Mesendoderm (in vitro differentiated cells): ENCODE data around the gene PPP1R13B. TPM values are rescaled to one million over a fixed set of nuclear protein-coding genes. Genes with fewer than 3 reads are reported as not detected.

Source experiments
- DNase-seq: peaks from one replicate; pipeline ENCODE4 v3.0.0; 2013
- H2AK5ac ChIP-seq: 2 replicates; pipeline ENCODE4 v1.6.1; 2013; ENCODE audit warnings: low read length, inconsistent platforms
- H2BK120ac ChIP-seq: 2 replicates; pipeline ENCODE4 v1.6.1; 2013; ENCODE audit warnings: low read depth, mild to moderate bottlenecking, low read length, moderate library complexity, mixed read lengths
- H2BK15ac ChIP-seq: replicated peaks from 2 replicates; pipeline ENCODE4 v1.6.1; 2013; ENCODE audit warnings: low read depth, mild to moderate bottlenecking, moderate library complexity
- H2BK5ac ChIP-seq: 2 replicates; pipeline ENCODE4 v1.6.1; 2013; ENCODE audit warnings: low read length, inconsistent platforms
- H3K18ac ChIP-seq: 2 replicates; pipeline ENCODE4 v1.6.1; 2013; ENCODE audit warnings: mild to moderate bottlenecking, low read length, mixed read lengths
- H3K23ac ChIP-seq: one replicate; pipeline ENCODE4 v1.6.1; 2013; ENCODE audit warnings: low read length
- H3K27ac ChIP-seq: 2 replicates; pipeline ENCODE4 v1.5.1; 2013; ENCODE audit warnings: low read depth, mild to moderate bottlenecking, inconsistent platforms, low read length, moderate library complexity
- H3K27me3 ChIP-seq: 2 replicates; pipeline ENCODE4 v1.6.1; 2013; ENCODE audit warnings: low read length, control low read depth, mild to moderate bottlenecking, inconsistent platforms; ENCODE audit not compliant: insufficient read depth, poor library complexity
- H3K36me3 ChIP-seq: 2 replicates; pipeline ENCODE4 v1.6.1; 2013; ENCODE audit warnings: low read length, inconsistent platforms; ENCODE audit not compliant: control insufficient read depth, insufficient read depth
- H3K4ac ChIP-seq: one replicate; pipeline ENCODE4 v1.6.1; 2013; ENCODE audit warnings: low read depth, mild to moderate bottlenecking, low read length, moderate library complexity
- H3K4me1 ChIP-seq: 2 replicates; pipeline ENCODE4 v1.6.1; 2013; ENCODE audit warnings: low read depth, low read length, inconsistent platforms; ENCODE audit not compliant: control insufficient read depth
- H3K4me2 ChIP-seq: 2 replicates; pipeline ENCODE4 v1.6.1; 2013; ENCODE audit warnings: low read length
- H3K4me3 ChIP-seq: 2 replicates; pipeline ENCODE4 v1.5.1; 2013; ENCODE audit warnings: mild to moderate bottlenecking, low read length
- H3K56ac ChIP-seq: one replicate; pipeline ENCODE4 v1.6.1; 2013; ENCODE audit warnings: low read length
- H3K79me1 ChIP-seq: 2 replicates; pipeline ENCODE4 v1.6.1; 2013; ENCODE audit warnings: low read length, inconsistent platforms
- H3K79me2 ChIP-seq: 2 replicates; pipeline ENCODE4 v1.6.1; 2013; ENCODE audit warnings: mild to moderate bottlenecking, low read length; ENCODE audit not compliant: control insufficient read depth, insufficient read depth
- H3K9ac ChIP-seq: 2 replicates; pipeline ENCODE4 v1.6.1; 2013; ENCODE audit warnings: low read length, inconsistent platforms
- H4K5ac ChIP-seq: one replicate; pipeline ENCODE4 v1.6.1; 2013; ENCODE audit warnings: low read length
- H4K8ac ChIP-seq: one replicate; pipeline ENCODE4 v1.6.1; 2013; ENCODE audit warnings: low read depth, mild to moderate bottlenecking, control low read depth, low read length, moderate library complexity
- WGBS: extraction: QIAGEN DNeasy Blood & Tissue Kit; methylation state at CpG from one replicate; pipeline ENCODE4 v1.1.7; 2013; ENCODE audit warnings: low lambda C conversion rate, missing lambda C conversion rate; ENCODE audit not compliant: insufficient coverage; ENCODE audit errors: extremely low coverage; 5-methylcytosine and 5-hydroxymethylcytosine counted together
- small RNA-seq: library from polyadenylated mRNA; stranded (forward); fragments of <200 nt; extraction: miRNeasy Mini kit (QIAGEN cat#:217004); gene quantifications from one replicate; pipeline ENCODE3, GENCODE V24; 2013; ENCODE audit not compliant: insufficient read depth

The PPP1R13B gene

DNA sequence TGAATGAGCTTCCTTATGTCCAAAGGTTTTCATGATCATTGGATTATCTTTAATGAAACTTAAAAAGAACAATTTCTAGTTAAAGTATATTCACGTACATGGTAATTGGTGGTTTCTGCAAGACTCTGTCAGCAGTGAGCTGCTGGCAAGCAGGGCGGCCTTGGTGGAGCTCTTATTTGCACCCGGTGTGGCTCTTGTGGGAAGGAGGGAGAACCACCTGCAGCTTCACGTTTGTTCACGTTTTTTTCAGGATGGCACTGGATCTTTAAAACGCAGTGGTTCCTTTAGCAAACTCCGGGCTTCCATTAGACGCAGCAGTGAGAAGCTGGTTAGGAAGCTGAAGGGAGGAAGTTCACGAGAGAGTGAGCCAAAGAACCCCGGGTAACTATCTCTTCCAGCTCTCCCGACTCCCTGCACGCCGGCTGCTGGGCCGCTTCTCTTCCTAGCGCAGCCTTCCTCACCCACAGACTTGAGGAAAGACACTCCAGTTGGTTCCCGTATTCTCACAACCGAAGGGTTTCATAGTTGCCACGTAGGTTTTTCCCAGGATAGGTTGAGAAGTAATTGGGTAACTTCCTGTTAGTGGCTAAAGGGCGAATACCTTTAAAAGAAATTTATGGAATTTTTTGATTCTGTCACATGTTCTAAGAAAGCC, 160.4 kb downstream of the PPP1R13B start:
- H3K18ac ChIP-seq, result no peak overlapping the region
- no peak overlapping the region for H3K4me3 ChIP-seq
- no peak overlapping the region for H2BK120ac ChIP-seq
- no CpG with 5 or more reads among the region's 19 CpGs for WGBS
- no peak overlapping the region for H3K27ac ChIP-seq
- H3K23ac ChIP-seq, result no peak overlapping the region
- H3K9ac ChIP-seq, result no peak overlapping the region
- H4K5ac ChIP-seq, result no peak overlapping the region
- no peak for DNase-seq
- no peak overlapping the region for H4K8ac ChIP-seq
- H2BK5ac ChIP-seq, result no peak overlapping the region
- H3K56ac ChIP-seq, result no peak overlapping the region
- no peak overlapping the region for H2AK5ac ChIP-seq
- no peak overlapping the region for H3K4ac ChIP-seq
- H3K36me3 ChIP-seq, result peaks cover 6% of the 10 kb centered on the region
- H3K4me1 ChIP-seq, result no peaks in the 10 kb centered on the region
- no peaks in the 10 kb centered on the region for H3K27me3 ChIP-seq
- H3K79me1 ChIP-seq, result peaks cover 8% of the 10 kb centered on the region
- H3K79me2 ChIP-seq, result no peaks in the 10 kb centered on the region
- H2BK15ac ChIP-seq, result no peak overlapping the region
- no peak overlapping the region for H3K4me2 ChIP-seq

DNA sequence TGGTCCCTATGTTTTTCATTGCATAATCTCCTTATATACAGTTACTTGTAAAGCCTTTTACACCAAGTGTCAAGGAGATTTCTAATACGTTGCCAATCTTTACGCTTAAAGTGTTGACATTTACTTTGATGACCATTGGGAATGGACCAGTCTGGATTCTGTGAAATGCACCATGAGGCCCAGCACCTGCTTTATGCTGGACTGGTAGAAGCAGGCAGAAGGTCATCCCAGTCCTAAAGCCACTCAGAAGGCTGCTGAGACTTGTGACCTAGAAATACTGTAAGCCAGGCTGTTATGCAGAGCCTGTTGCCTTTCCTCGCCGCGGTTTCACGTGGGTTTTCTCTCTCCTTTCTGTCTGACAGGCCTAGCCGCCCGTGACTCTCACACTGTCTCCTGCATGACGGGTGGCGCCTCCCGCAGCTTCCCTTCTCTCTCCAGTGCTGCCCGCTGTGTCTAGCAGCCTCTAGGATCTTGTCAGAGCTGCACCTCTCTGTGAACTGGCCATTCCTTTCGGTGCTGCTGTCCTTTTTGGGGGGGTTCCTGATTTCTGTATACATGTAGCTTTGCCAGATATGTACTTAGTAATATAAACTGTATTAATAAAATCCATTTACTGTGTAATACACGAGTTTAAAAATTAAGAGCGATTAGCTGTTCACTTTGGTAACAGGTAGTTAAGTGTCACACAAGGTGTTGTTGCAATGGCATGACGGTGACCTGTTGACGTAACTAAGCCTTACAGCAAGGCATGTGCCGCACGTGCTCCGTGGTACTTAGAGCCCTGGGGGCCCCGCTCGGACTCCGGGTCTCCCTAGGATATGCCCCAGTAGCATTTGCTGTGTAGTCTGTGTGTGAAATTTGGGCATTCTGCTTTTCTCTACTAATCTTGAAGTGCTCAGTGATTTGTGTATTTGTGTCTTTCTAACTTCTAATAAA, 161.8 kb downstream of the PPP1R13B start:
- no peak for DNase-seq
- Histone ChIP-seq H3K27me3 (no peaks in the 10 kb centered on the region), H3K79me2 (no peaks in the 10 kb centered on the region), H3K79me1 (peaks cover 10% of the 10 kb centered on the region), H3K4me1 (no peaks in the 10 kb centered on the region), H4K5ac (no peak overlapping the region), H3K56ac (no peak overlapping the region), H3K4ac (no peak overlapping the region), H3K23ac (no peak overlapping the region), H2BK15ac (no peak overlapping the region), H3K27ac (no peak overlapping the region), H2AK5ac (no peak overlapping the region), H2BK120ac (no peak overlapping the region), H3K4me3 (no peak overlapping the region), H3K4me2 (no peak overlapping the region), H2BK5ac (no peak overlapping the region), H3K9ac (no peak overlapping the region), H4K8ac (no peak overlapping the region), H3K36me3 (peaks cover 10% of the 10 kb centered on the region), H3K18ac (no peak overlapping the region)
- no CpG with 5 or more reads among the region's 23 CpGs for WGBS

DNA sequence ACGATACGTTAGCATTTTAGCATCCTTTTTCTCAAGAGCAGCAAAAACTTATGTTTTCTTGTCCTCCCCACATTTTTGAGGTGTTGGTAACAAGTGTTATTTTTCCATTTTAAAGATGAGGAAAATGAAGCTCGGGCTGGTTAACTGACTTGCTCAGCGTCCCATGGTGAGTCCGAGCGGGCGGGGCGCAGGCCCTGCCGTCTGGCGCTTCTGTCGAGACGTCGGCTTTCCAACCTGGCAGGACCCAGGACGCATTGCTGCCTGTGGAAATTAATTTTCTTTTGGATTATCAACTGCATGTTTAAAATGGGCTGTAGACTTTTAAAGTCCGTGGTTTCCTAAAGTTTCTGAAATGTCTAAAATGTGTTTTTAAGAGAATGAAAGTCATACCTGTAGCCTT, 162.5 kb downstream of the PPP1R13B start:
- no peak overlapping the region for H4K8ac ChIP-seq
- no peaks in the 10 kb centered on the region for H3K27me3 ChIP-seq
- no peak for DNase-seq
- H3K4ac ChIP-seq, result no peak overlapping the region
- no peak overlapping the region for H3K4me2 ChIP-seq
- H2BK15ac ChIP-seq, result no peak overlapping the region
- H3K18ac ChIP-seq, result no peak overlapping the region
- no peak overlapping the region for H2AK5ac ChIP-seq
- no peak overlapping the region for H4K5ac ChIP-seq
- H3K23ac ChIP-seq, result no peak overlapping the region
- H2BK120ac ChIP-seq, result no peak overlapping the region
- peaks cover 12% of the 10 kb centered on the region for H3K36me3 ChIP-seq
- WGBS, result no CpG with 5 or more reads among the region's 15 CpGs
- H3K56ac ChIP-seq, result no peak overlapping the region
- H3K79me1 ChIP-seq, result peaks cover 7% of the 10 kb centered on the region
- H3K4me3 ChIP-seq, result no peak overlapping the region
- no peaks in the 10 kb centered on the region for H3K79me2 ChIP-seq
- H3K4me1 ChIP-seq, result no peaks in the 10 kb centered on the region
- H2BK5ac ChIP-seq, result no peak overlapping the region
- no peak overlapping the region for H3K9ac ChIP-seq
- H3K27ac ChIP-seq, result no peak overlapping the region

DNA sequence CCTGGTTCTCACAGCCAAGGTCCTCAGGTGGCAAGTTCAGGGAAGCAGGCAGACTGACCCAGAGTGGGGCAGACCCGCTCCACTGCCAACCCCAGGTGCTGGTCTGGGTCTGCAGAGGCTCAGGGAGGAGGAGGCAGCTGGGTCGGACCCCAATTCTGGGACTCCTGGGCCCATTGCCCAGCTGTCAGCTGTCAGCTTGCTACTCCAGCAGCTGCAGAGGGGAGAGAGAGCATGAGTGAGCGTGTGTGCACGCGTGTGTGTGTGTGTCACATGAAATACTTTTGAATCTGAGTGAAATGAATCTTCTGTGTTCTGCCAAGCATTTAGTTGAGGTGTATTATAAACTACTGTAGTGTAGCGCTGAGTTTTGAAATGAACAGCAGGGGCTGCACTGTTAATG, 162.9 kb downstream of the PPP1R13B start:
- H2BK15ac ChIP-seq, result no peak overlapping the region
- H3K27ac ChIP-seq, result no peak overlapping the region
- H3K4me3 ChIP-seq, result no peak overlapping the region
- H3K4me1 ChIP-seq, result no peaks in the 10 kb centered on the region
- H3K79me2 ChIP-seq, result no peaks in the 10 kb centered on the region
- H4K8ac ChIP-seq, result no peak overlapping the region
- H3K27me3 ChIP-seq, result no peaks in the 10 kb centered on the region
- H3K79me1 ChIP-seq, result peaks cover 6% of the 10 kb centered on the region
- H3K9ac ChIP-seq, result no peak overlapping the region
- H4K5ac ChIP-seq, result no peak overlapping the region
- H3K56ac ChIP-seq, result no peak overlapping the region
- H2AK5ac ChIP-seq, result no peak overlapping the region
- H3K4me2 ChIP-seq, result no peak overlapping the region
- no CpG with 5 or more reads among the region's 6 CpGs for WGBS
- DNase-seq, result no peak
- H2BK5ac ChIP-seq, result no peak overlapping the region
- no peak overlapping the region for H3K23ac ChIP-seq
- H3K36me3 ChIP-seq, result peaks cover 14% of the 10 kb centered on the region
- no peak overlapping the region for H3K4ac ChIP-seq
- H3K18ac ChIP-seq, result no peak overlapping the region
- H2BK120ac ChIP-seq, result no peak overlapping the region

Small RNA genes lying within 50 kb of the gene (small RNA-seq; reads per million reads assigned to genes)
- gene RF00019 (not detected), gene RF00280 (not detected)
